Measurements from ENCODE around the gene LRTM2.
A peak's percentile ranks its signal among the peaks of the same experiment; 100 is the strongest.

LRTM2 gene

GRCh38 chr12:1878695-1879094 lies 58.3 kb downstream of the LRTM2 start:
- Histone ChIP-seq H3K4me3 (no peak overlapping the region), H3K27ac (no peak overlapping the region), H3K27me3 (peaks cover 0 to 3% of the 10 kb centered on the region in 2 donors), H3K9me3 (no peaks in the 10 kb centered on the region), H3K36me3 (no peaks in the 10 kb centered on the region), H3K4me1 (no peaks in the 10 kb centered on the region)
- intact Hi-C loops (cut with DNase I; ENCODE audit: low total_unique reads) = no loop called here
- DNase-seq = peak in 1 of 2 donors; percentile 57
- TF ChIP-seq CTCF (IDR thresholded peaks at IDR 0.05) = no peak

- Histone ChIP-seq H3K4me1 (no peaks in the 10 kb centered on the region), H3K4me3 (no peak overlapping the region), H3K27me3 (peaks cover 0 to 3% of the 10 kb centered on the region in 2 donors), H3K36me3 (no peaks in the 10 kb centered on the region), H3K27ac (no peak overlapping the region), H3K9me3 (no peaks in the 10 kb centered on the region)
- DNase-seq = no peak
- TF ChIP-seq CTCF (IDR thresholded peaks at IDR 0.05) = no peak
- intact Hi-C loops (cut with DNase I; ENCODE audit: low total_unique reads) = no loop called here
Observed at GRCh38 chr12:1879633-1880032, 59.3 kb downstream of the LRTM2 start.

- Histone ChIP-seq H3K27ac (no peak overlapping the region), H3K4me3 (no peak overlapping the region), H3K27me3 (peaks cover 0 to 3% of the 10 kb centered on the region in 2 donors), H3K36me3 (no peaks in the 10 kb centered on the region), H3K4me1 (no peaks in the 10 kb centered on the region), H3K9me3 (no peaks in the 10 kb centered on the region)
- TF ChIP-seq CTCF (IDR thresholded peaks at IDR 0.05) = no peak
- DNase-seq = peak in 1 of 2 donors; percentile 48
- intact Hi-C loops (cut with DNase I; ENCODE audit: low total_unique reads) = no loop called here
Observed at GRCh38 chr12:1880153-1880845, 59.9 kb downstream of the LRTM2 start.

GRCh38 chr12:1880876-1881275 lies 60.5 kb downstream of the LRTM2 start:
- intact Hi-C loops (cut with DNase I; ENCODE audit: low total_unique reads) = no loop called here
- no peaks in the 10 kb centered on the region for H3K9me3 ChIP-seq
- TF ChIP-seq CTCF (IDR thresholded peaks at IDR 0.05) = no peak
- no peak overlapping the region for H3K27ac ChIP-seq
- no peaks in the 10 kb centered on the region for H3K36me3 ChIP-seq
- peaks cover 0 to 3% of the 10 kb centered on the region in 2 donors for H3K27me3 ChIP-seq
- no peak overlapping the region for H3K4me3 ChIP-seq
- DNase-seq = peak in 1 of 2 donors; percentile 33
- no peaks in the 10 kb centered on the region for H3K4me1 ChIP-seq

GRCh38 chr12:1881301-1881700 lies 60.9 kb downstream of the LRTM2 start:
- peaks cover 0 to 3% of the 10 kb centered on the region in 2 donors for H3K27me3 ChIP-seq
- no peak overlapping the region for H3K27ac ChIP-seq
- TF ChIP-seq CTCF (IDR thresholded peaks at IDR 0.05) = no peak
- intact Hi-C loops (cut with DNase I; ENCODE audit: low total_unique reads) = no loop called here
- DNase-seq = no peak
- H3K36me3 ChIP-seq = no peaks in the 10 kb centered on the region
- no peak overlapping the region for H3K4me3 ChIP-seq
- no peaks in the 10 kb centered on the region for H3K4me1 ChIP-seq
- no peaks in the 10 kb centered on the region for H3K9me3 ChIP-seq
